ENCODE results near the gene DHRS4L2.
A peak's percentile ranks its signal among the peaks of the same experiment; 100 is the strongest.
"Not testable (repeated sequence)": the region's sequence is repeated elsewhere in the genome, so short reads cannot be mapped to it uniquely, and the experiment has no call there.

The DHRS4L2 gene

DNA sequence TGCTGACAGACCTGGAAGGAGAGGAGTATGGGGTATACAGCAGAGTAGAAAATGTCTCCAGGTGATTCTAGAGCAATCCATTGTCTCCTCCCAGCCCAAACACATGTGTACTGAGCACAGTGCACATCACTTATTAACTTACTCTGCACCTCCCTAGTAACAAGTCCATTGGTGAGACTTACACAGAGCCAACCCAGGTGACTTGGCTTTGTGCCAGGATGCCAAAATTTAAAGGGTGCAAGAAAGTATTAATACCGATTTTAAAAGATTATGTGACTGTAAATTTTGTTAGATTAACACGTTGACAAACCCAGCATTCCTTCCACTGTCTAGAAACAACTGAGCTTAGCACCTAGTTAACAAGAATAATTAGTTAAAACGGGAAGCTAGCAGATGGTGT lies 4.3 kb downstream of the DHRS4L2 start:
- H3K9me3 ChIP-seq (ENCODE audit: control insufficient read depth, insufficient read depth, low read length); H3K4me1 ChIP-seq (ENCODE audit: insufficient read depth, low read length); H3K36me3 ChIP-seq (ENCODE audit: insufficient read depth, low read length); H3K9ac ChIP-seq (ENCODE audit: low read depth, low read length): not testable (repeated sequence)

DNA sequence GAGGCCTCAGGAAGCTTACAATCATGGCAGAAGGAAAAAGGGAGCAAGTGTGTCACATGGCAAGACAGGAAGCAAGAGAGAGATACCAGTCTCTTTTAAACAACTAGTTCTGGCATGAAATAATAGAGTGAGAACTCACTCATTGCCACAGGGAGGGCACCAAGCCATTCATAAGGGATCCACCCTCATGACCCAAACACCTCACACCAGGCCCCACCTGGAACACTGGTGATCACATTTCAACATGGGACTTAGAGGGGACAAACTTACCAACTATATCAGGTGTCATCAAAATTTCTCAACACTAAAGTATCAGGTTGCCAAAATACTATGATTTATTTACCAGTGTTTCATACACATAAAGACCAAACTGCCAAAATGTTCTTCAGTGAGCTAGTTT lies 7.3 kb downstream of the DHRS4L2 start:
- not testable (repeated sequence) for H3K4me1 ChIP-seq (ENCODE audit: insufficient read depth, low read length); H3K9me3 ChIP-seq (ENCODE audit: control insufficient read depth, insufficient read depth, low read length); H3K9ac ChIP-seq (ENCODE audit: low read depth, low read length); H3K36me3 ChIP-seq (ENCODE audit: insufficient read depth, low read length)

DNA sequence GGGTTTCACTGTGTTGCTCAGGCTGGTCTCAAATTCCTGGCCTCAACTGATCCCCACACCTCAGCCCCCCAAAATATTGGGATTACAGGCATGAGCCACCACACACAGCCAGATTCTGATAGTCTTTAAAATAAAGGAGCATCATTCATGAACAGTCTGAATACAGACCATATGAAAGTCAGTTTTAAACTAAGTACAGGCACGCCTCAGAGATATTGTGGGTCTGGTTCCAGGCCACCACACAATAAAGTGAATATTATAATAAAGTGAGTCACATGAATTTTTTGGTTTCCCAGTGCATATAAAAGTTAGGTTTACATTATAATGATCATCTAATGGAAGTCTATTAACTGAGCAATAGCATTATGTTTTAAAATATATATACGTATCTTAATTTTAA lies 8.1 kb downstream of the DHRS4L2 start:
- H3K36me3 ChIP-seq (ENCODE audit: insufficient read depth, low read length); H3K9me3 ChIP-seq (ENCODE audit: control insufficient read depth, insufficient read depth, low read length); H3K9ac ChIP-seq (ENCODE audit: low read depth, low read length); H3K4me1 ChIP-seq (ENCODE audit: insufficient read depth, low read length): not testable (repeated sequence)

DNA sequence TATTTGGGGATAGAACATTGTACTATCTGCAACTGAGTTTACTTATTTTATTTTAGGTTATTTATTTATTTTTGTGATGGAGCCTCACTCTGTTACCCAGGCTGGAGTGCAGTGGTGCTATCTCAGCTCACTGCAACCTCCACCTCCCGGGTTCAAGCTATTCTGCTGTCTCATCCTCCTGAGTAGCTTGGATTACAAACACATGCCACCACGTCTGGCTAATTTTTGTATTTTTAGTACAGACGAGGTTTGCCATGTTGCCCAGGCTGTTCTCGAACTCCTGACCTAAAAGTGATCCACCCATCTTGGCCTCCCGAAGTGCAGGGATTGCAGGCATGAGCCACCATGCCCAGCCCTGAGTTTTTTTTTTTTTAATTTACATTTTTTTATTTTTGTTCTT lies 10.9 kb downstream of the DHRS4L2 start:
- H3K9ac ChIP-seq (ENCODE audit: low read depth, low read length); H3K4me1 ChIP-seq (ENCODE audit: insufficient read depth, low read length); H3K9me3 ChIP-seq (ENCODE audit: control insufficient read depth, insufficient read depth, low read length); H3K36me3 ChIP-seq (ENCODE audit: insufficient read depth, low read length): not testable (repeated sequence)

DNA sequence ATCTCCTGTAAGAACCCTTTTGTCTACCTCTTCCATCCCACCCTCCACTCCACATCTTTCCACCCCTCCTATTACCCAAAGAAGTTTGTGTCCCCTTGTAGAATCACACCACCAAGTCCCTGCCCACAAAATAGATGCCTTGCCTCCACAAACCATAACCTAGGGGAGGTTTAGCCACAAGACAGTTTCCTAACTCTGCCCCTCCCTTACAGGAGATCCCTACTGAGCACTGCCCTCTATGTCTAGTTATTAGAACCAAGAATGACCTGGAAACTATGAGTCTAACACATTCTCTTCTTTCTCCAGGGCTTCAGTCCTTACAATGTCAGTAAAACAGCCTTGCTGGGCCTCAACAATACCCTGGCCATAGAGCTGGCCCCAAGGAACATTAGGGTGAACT lies 12.3 kb downstream of the DHRS4L2 start:
- H3K9me3 ChIP-seq (ENCODE audit: control insufficient read depth, insufficient read depth, low read length); H3K36me3 ChIP-seq (ENCODE audit: insufficient read depth, low read length); H3K9ac ChIP-seq (ENCODE audit: low read depth, low read length); H3K4me1 ChIP-seq (ENCODE audit: insufficient read depth, low read length): not testable (repeated sequence)

DNA sequence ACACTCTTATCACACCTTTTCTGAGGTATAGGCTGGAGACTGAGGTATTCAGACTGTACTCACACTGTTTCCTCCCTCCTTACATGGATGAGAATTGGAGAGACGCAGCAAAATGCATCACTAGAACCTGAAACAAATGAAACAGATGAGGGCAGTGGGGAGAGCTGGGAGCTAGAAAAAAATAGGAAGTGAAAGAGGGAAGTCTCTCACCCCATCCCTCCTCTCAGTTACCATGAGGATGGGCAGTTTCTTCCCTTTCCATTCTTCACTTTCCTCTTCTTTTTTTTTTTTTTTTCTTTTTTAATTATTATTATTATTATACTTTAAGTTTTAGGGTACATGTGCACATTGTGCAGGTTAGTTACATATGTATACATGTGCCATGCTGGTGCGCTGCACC lies 12.9 kb downstream of the DHRS4L2 start:
- H3K36me3 ChIP-seq (ENCODE audit: insufficient read depth, low read length); H3K9me3 ChIP-seq (ENCODE audit: control insufficient read depth, insufficient read depth, low read length); H3K4me1 ChIP-seq (ENCODE audit: insufficient read depth, low read length); H3K9ac ChIP-seq (ENCODE audit: low read depth, low read length): not testable (repeated sequence)

DNA sequence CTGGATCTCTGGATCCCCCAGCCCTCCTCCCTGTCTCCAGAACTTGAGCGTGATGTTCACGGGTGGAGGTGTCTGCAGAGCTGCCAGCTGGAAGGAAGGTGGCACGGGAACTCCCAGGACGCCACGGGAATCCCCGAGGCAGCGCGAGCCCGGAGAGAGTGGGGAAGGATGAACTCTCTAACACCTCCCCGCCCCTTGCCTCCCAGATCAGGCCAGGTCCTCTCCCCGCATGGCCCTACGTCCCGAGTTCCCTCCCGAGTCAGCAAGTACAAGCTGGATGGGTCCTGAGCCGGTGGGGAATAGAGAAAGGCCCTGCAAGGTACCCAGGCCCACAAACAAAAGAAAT lies 17.7 kb downstream of the DHRS4L2 start:
- H3K9ac ChIP-seq (ENCODE audit: low read depth, low read length), result peak overlapping the region; percentile 56; the same call in 1 of the 2 replicates
- H3K36me3 ChIP-seq (ENCODE audit: insufficient read depth, low read length); H3K9me3 ChIP-seq (ENCODE audit: control insufficient read depth, insufficient read depth, low read length); H3K4me1 ChIP-seq (ENCODE audit: insufficient read depth, low read length): not testable (repeated sequence)

DNA sequence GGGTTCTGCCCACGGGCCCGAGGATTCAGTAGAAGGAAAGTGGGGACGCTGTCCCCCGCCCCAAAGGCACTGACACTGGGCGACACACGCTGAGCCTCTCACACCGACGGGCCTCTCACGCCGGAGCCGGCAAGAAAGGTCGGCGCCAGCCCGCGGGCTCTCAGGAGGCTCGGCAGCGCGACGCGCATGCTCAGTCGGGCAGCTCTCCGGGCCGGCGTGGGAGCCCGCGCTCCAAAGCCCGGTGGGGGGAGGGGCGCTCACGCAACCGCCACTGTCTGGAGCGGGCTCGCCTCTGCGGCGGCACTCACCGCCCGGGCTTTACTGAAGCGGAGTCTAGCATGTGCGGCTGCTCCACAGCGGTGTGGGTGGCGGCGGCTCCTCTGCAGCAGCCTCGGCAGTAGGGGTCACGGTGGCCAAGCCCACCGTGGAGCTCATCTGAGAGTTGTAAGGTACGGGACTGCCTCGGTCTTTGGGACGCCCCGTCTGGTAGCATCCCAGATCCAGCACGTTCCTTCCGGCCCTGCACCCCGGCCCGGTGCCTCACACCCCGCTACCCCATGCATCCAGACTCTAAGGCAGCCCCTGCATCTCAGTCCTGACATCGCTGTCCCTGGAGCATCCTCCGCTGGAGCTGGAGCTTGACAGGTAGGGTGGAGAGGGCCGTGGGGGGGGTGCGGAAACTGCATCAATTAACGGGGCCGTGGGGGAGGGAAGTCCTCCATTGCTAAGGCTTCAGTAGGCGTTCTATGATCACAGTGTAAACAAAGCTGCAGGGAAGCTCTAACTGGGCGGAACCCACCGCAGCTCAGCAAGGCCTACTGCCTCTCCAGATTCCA lies 18.3 kb downstream of the DHRS4L2 start:
- H3K36me3 ChIP-seq (ENCODE audit: insufficient read depth, low read length); H3K9me3 ChIP-seq (ENCODE audit: control insufficient read depth, insufficient read depth, low read length); H3K4me1 ChIP-seq (ENCODE audit: insufficient read depth, low read length): not testable (repeated sequence)
- H3K9ac ChIP-seq (ENCODE audit: low read depth, low read length), result peak overlapping the region; percentile 56; the same call in 1 of the 2 replicates

DNA sequence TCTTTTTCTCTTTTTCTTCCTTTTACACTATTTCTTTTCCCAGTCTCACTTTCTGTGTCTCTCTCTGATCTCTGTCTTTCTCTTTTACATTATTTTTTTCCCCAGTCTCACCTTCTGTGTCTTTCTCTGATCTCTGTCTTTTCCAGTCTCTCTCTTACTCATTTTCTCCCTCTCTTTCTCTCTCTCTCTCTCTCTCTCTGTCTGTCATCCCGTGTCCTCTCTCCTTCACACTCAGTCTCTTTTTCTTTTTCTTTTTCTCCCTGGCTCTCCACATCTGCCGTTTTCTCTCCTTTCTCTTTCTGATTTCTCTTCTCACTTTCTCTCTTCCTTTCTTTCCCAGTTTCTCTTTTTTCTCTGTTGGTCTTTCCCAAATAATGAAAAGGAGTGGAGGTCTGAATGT lies 22.3 kb downstream of the DHRS4L2 start:
- no peak overlapping the region for H3K9ac ChIP-seq (ENCODE audit: low read depth, low read length)
- H3K36me3 ChIP-seq (ENCODE audit: insufficient read depth, low read length), result no peaks in the 10 kb centered on the region
- H3K4me1 ChIP-seq (ENCODE audit: insufficient read depth, low read length), result no peaks in the 10 kb centered on the region; the same call in 1 of the 2 replicates
- no peaks in the 10 kb centered on the region for H3K9me3 ChIP-seq (ENCODE audit: control insufficient read depth, insufficient read depth, low read length)

DNA sequence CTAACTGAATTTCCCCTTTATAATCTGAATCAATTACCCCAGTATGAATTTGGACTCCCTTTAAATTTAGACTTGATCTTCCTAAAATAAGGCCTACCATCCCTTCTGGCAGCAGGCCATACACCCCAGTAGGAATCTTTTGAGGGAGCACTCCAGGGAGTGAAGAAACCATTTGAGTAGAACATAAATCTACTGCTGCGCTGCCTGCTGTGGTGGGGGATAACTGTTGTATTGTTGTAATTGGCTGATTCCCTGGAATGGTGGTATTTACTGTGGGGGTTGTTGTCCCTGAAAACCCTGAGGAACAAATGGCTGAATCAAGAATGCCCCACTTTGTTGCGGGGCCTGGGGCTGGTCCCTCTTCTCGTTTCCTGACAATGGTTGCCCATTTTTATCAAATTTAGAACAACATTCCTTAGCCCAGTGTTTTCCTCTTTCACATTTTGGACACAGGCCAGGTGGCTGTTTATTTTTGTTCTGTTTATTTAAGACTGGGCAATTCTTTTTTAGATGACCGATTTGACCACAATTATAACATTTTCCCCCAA lies 24.1 kb downstream of the DHRS4L2 start:
- H3K9me3 ChIP-seq (ENCODE audit: control insufficient read depth, insufficient read depth, low read length); H3K9ac ChIP-seq (ENCODE audit: low read depth, low read length); H3K36me3 ChIP-seq (ENCODE audit: insufficient read depth, low read length); H3K4me1 ChIP-seq (ENCODE audit: insufficient read depth, low read length): not testable (repeated sequence)

DNA sequence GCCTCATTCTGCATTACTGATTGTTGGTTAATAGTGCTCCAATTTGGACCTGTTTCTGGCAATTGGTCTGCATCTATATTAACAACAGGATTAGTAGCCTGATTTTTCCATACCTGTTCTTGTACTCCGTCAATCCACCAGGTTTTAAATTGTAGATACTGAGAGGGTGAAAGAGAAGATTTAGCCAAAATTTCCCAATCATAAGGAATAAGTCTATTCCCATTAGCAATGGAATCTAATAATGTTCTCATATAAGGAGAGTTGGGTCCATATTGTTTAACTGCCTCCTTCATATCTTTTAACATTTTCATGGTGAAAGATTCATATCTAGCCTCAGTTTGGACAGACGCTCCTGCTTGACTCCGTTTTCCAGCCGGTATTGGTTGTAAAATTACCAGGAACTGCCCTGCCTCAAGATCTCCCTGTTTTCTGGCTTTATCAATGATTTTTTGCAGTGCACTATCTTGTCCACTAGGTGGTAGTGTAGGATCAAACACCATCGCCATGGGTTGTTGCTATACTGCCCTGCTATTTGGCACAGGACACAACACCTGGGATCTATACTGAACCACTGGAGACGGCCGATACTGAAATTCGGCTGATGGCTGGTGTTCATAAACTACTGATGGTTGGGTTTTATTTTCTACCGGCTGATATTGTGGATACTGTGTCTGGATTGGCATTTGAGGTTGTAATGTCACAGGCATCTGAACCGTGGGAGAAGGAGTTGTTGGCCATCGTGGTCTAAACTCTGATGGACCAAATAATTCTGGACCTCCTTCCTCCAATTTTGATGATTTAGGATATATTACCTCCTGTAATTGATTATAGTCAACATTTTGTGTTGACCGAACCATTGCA lies 25.2 kb downstream of the DHRS4L2 start:
- Histone ChIP-seq H3K36me3 (ENCODE audit: insufficient read depth, low read length) (no peaks in the 10 kb centered on the region), H3K9ac (ENCODE audit: low read depth, low read length) (no peak overlapping the region)

DNA sequence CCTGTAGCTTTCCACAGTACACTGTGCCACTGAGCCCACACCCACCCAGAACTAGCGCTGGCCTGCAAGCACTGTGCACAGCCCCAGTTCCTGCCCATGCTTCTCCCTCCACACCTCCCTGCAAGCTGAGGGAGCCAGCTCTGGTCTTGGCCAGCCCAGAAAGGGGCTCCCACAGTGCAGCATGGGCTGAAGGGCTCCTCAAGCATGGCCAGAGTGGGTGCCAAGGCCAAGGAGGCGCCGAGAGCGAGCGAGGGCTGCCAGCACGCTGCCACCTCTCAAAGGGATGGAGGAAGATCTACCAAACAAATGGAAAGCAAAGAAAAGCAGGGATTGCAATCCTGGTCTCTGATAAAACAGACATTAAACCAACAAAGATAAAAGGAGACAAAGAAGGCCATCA lies 27.0 kb downstream of the DHRS4L2 start:
- not testable (repeated sequence) for H3K9me3 ChIP-seq (ENCODE audit: control insufficient read depth, insufficient read depth, low read length); H3K9ac ChIP-seq (ENCODE audit: low read depth, low read length); H3K36me3 ChIP-seq (ENCODE audit: insufficient read depth, low read length); H3K4me1 ChIP-seq (ENCODE audit: insufficient read depth, low read length)

More for the DNA sequence above, 25.2 kb downstream of the DHRS4L2 start:
- Histone ChIP-seq H3K4me1 (ENCODE audit: insufficient read depth, low read length) (no peaks in the 10 kb centered on the region; the same call in 1 of the 2 replicates), H3K9me3 (ENCODE audit: control insufficient read depth, insufficient read depth, low read length) (no peaks in the 10 kb centered on the region)

DNA sequence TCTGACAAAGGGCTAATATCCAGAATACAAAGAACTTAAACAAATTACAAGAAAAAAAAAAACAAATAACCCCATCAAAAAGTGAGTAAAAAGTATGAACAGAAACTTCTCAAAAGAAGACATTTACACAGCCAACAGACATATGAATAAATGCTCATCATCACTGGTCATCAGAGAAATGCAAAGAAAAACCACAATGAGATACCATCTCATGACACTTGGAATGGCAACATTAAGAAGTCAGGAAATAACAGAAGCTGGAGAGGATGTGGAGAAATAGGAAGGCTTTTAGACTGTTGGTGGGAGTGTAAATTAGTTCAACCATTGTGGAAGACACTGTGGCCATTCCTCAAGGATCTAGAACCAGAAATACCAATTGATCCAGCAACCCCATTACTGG lies 30.2 kb downstream of the DHRS4L2 start:
- not testable (repeated sequence) for H3K36me3 ChIP-seq (ENCODE audit: insufficient read depth, low read length)

DNA sequence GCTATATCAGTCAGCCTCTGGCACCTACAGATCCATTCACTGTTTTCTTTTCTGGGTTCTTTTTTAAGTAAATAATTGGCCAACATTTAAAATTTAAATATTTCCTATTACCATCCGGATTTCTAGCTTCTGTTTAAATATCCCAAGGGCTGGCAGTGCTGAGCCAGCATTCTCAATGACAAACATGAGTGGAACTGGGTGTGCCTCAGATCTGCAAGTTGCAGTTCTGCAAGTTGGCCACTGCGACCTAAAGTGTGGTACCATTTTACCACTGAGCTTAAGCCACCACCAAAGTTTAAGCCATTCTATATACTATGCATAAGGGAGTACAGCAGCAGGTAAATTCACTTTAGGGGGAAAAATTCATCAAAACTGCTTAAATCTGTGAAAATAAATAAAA lies 31.2 kb downstream of the DHRS4L2 start:
- H3K9me3 ChIP-seq (ENCODE audit: control insufficient read depth, insufficient read depth, low read length); H3K4me1 ChIP-seq (ENCODE audit: insufficient read depth, low read length); H3K9ac ChIP-seq (ENCODE audit: low read depth, low read length); H3K36me3 ChIP-seq (ENCODE audit: insufficient read depth, low read length): not testable (repeated sequence)

More for the DNA sequence above, 30.2 kb downstream of the DHRS4L2 start:
- H3K4me1 ChIP-seq (ENCODE audit: insufficient read depth, low read length); H3K9ac ChIP-seq (ENCODE audit: low read depth, low read length); H3K9me3 ChIP-seq (ENCODE audit: control insufficient read depth, insufficient read depth, low read length): not testable (repeated sequence)

DNA sequence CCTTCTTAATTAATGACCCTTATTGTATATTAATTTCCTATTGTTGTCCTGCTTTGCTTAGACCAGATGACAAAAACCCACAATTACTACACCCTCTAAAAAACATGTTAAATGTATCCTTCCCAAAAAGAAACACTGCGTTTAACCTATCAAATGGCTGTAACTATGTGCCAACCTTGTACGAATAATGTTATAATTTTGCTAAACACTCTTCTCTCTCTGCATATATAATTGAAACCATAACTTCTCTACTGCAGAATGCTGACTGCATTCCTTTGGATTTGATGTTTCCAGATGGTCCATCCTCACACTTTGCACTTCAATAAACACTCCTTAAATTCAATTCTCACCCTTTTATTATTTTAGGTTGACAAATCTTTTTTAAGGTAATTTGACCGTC lies 31.8 kb downstream of the DHRS4L2 start:
- not testable (repeated sequence) for H3K4me1 ChIP-seq (ENCODE audit: insufficient read depth, low read length); H3K9me3 ChIP-seq (ENCODE audit: control insufficient read depth, insufficient read depth, low read length); H3K36me3 ChIP-seq (ENCODE audit: insufficient read depth, low read length); H3K9ac ChIP-seq (ENCODE audit: low read depth, low read length)

Measured in ES-I3 (cell line).